C4-2B (cell line): Measurements from ENCODE around the gene FHOD3.

ENCODE experiments used
- ZFX ChIP-seq: fragments of 450-650 bp; IDR thresholded peaks from 2 replicates; pipeline ENCODE4 v1.6.1; 2017
- TF ChIP-seq, protein P1 (sequence below): fragments of 450-650 bp; conservative IDR thresholded peaks from 2 replicates; pipeline ENCODE4 v1.5.1; 2017; ENCODE audit warnings: mild to moderate bottlenecking

- TF ChIP-seq, protein P1, sequence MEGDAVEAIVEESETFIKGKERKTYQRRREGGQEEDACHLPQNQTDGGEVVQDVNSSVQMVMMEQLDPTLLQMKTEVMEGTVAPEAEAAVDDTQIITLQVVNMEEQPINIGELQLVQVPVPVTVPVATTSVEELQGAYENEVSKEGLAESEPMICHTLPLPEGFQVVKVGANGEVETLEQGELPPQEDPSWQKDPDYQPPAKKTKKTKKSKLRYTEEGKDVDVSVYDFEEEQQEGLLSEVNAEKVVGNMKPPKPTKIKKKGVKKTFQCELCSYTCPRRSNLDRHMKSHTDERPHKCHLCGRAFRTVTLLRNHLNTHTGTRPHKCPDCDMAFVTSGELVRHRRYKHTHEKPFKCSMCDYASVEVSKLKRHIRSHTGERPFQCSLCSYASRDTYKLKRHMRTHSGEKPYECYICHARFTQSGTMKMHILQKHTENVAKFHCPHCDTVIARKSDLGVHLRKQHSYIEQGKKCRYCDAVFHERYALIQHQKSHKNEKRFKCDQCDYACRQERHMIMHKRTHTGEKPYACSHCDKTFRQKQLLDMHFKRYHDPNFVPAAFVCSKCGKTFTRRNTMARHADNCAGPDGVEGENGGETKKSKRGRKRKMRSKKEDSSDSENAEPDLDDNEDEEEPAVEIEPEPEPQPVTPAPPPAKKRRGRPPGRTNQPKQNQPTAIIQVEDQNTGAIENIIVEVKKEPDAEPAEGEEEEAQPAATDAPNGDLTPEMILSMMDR = no peak
- TF ChIP-seq ZFX = no peak
Measured at GRCh38 chr18:36567800-36568199, 270.3 kb downstream of the FHOD3 start.
